ENCODE data around the gene HAUS2. TPM values are rescaled to one million over a fixed set of nuclear protein-coding genes. Genes with fewer than 3 reads are reported as not detected.

The HAUS2 gene
- total RNA-seq, 3 donors from 2014 or later (not counting 1 experiment from before 2014, with no cell fraction given), result 24.9 to 26.2 (median 26.1) TPM

- 100% methylated on average over 3 of the region's 3 CpGs for WGBS (ENCODE audit: insufficient coverage)
- no peak for TF ChIP-seq CTCF (IDR thresholded peaks at IDR 0.05)
- no peaks in the 10 kb centered on the region for H3K27me3 ChIP-seq (ENCODE audit: control insufficient read depth, insufficient read depth, low read length)
- H3K36me3 ChIP-seq (ENCODE audit: control insufficient read depth, insufficient read depth, low read length), result peaks cover 36% of the 10 kb centered on the region
- Mint-ChIP-seq H3K4me3 (no peak overlapping the region), H3K27me3 (ENCODE audit: low read depth in 2 of 2) (no peaks in the 10 kb centered on the region), H3K4me1 (no peaks in the 10 kb centered on the region), H3K27ac (no peak overlapping the region), H3K36me3 (no peaks in the 10 kb centered on the region), H3K9me3 (no peaks in the 10 kb centered on the region)
- H3K27ac ChIP-seq (ENCODE audit: low read length), result no peak overlapping the region
- DNase-seq (no peak), ATAC-seq (no peak)
- no peaks in the 10 kb centered on the region for H3K4me1 ChIP-seq (ENCODE audit: control insufficient read depth, insufficient read depth, low read length)
- H3K9me3 ChIP-seq (ENCODE audit: control insufficient read depth, insufficient read depth, low read length), result no peaks in the 10 kb centered on the region
- intact Hi-C loops (cut with micrococcal nuclease), result no loop called here
- no peak overlapping the region for H3K4me3 ChIP-seq (ENCODE audit: low read length)
Measured at GRCh38 chr15:42558739-42559138, 10.1 kb downstream of the HAUS2 start.

GRCh38 chr15:42575188-42576039 is 26.8 kb downstream of the HAUS2 start, which contains the start of gene STARD9:
Gene STARD9, plus strand, starts transcription at chr15:42575606. Its CDS starts 110 bp downstream, at chr15:42575716.
- peak within 1 kb of the TSS; percentile 64 to 83 for H3K27ac Mint-ChIP-seq
- no peaks in the 10 kb centered on the region for H3K9me3 ChIP-seq (ENCODE audit: control insufficient read depth, insufficient read depth, low read length)
- no peaks in the 10 kb centered on the region for H3K27me3 ChIP-seq (ENCODE audit: control insufficient read depth, insufficient read depth, low read length)
- no peaks in the 10 kb centered on the region for H3K36me3 Mint-ChIP-seq
- H3K4me1 ChIP-seq (ENCODE audit: control insufficient read depth, insufficient read depth, low read length), result peaks cover 24% of the 10 kb centered on the region
- H3K27ac ChIP-seq (ENCODE audit: low read length), result peak within 1 kb of the TSS; percentile 19
- intact Hi-C loops (cut with micrococcal nuclease), result loop anchor here (1.0 to 2.0 kb wide), 2 partner anchors 27 to 33 kb away; partner anchors contain the start of genes HAUS2 and LRRC57
- H3K4me1 Mint-ChIP-seq, result peaks cover 21 to 36% of the 10 kb centered on the region in 2 donors
- DNase-seq (peak; percentile 94 to 96), ATAC-seq (peak; percentile 89 to 97 (median 91))
- H3K9me3 Mint-ChIP-seq, result no peaks in the 10 kb centered on the region
- TF ChIP-seq CTCF (IDR thresholded peaks at IDR 0.05), result no peak
- no peaks in the 10 kb centered on the region for H3K27me3 Mint-ChIP-seq (ENCODE audit: low read depth in 2 of 2)
- peak within 1 kb of the TSS; percentile 79 for H3K4me3 ChIP-seq (ENCODE audit: low read length)
- no peaks in the 10 kb centered on the region for H3K36me3 ChIP-seq (ENCODE audit: control insufficient read depth, insufficient read depth, low read length)
- under 1% methylated on average over 95 of the region's 95 CpGs for WGBS (ENCODE audit: insufficient coverage)
- peak within 1 kb of the TSS; percentile 93 for H3K4me3 Mint-ChIP-seq

GRCh38 chr15:42576040-42576594 is 27.5 kb downstream of the HAUS2 start:
- Histone ChIP-seq H3K9me3 (ENCODE audit: control insufficient read depth, insufficient read depth, low read length) (no peaks in the 10 kb centered on the region), H3K4me1 (ENCODE audit: control insufficient read depth, insufficient read depth, low read length) (peaks cover 29% of the 10 kb centered on the region), H3K27ac (ENCODE audit: low read length) (peak overlapping the region; percentile 19), H3K4me3 (ENCODE audit: low read length) (peak overlapping the region; percentile 79), H3K27me3 (ENCODE audit: control insufficient read depth, insufficient read depth, low read length) (no peaks in the 10 kb centered on the region), H3K36me3 (ENCODE audit: control insufficient read depth, insufficient read depth, low read length) (no peaks in the 10 kb centered on the region)
- ATAC-seq (no peak), DNase-seq (no peak)
- no peak for TF ChIP-seq CTCF (IDR thresholded peaks at IDR 0.05)
- no peaks in the 10 kb centered on the region for H3K36me3 Mint-ChIP-seq
- 5% methylated on average over 15 of the region's 16 CpGs for WGBS (ENCODE audit: insufficient coverage)
- peaks cover 28 to 43% of the 10 kb centered on the region in 2 donors for H3K4me1 Mint-ChIP-seq
- peak overlapping the region; percentile 64 to 83 for H3K27ac Mint-ChIP-seq
- peak overlapping the region; percentile 93 for H3K4me3 Mint-ChIP-seq
- H3K9me3 Mint-ChIP-seq, result no peaks in the 10 kb centered on the region
- H3K27me3 Mint-ChIP-seq (ENCODE audit: low read depth in 2 of 2), result no peaks in the 10 kb centered on the region
- intact Hi-C loops (cut with micrococcal nuclease), result no loop called here
